ENCODE results near the gene RAB11B. TPM values are rescaled to one million over a fixed set of nuclear protein-coding genes. Genes with fewer than 3 reads are reported as not detected.

The RAB11B gene
- total RNA-seq, 4 donors from 2014 or later, result 76.2 to 181 (median 151) TPM

GRCh38 chr19:8445488-8446001, 55.4 kb downstream of the RAB11B start:
- Histone ChIP-seq H3K27ac (peak overlapping the region; percentile 88 to 97 (median 96)), H3K27me3 (no peaks in the 10 kb centered on the region), H3K36me3 (peaks cover 0 to 4% (median 0%) of the 10 kb centered on the region in 3 donors), H3K4me3 (peak overlapping the region; percentile 57 to 96 (median 94)), H3K9me3 (no peaks in the 10 kb centered on the region), H3K4me1 (peaks cover 0 to 46% (median 17%) of the 10 kb centered on the region in 4 donors)
- peak; percentile 43 to 73 (median 68) for DNase-seq
- TF ChIP-seq POLR2A (IDR thresholded peaks at IDR 0.05), result no peak

GRCh38 chr19:8446061-8446709, 56.0 kb downstream of the RAB11B start:
- Histone ChIP-seq H3K36me3 (peaks cover 0 to 4% (median 0%) of the 10 kb centered on the region in 3 donors), H3K9me3 (no peaks in the 10 kb centered on the region), H3K27me3 (no peaks in the 10 kb centered on the region), H3K27ac (peak overlapping the region in 3 of 4 donors; percentile 88 to 97 (median 95)), H3K4me1 (peaks cover 0 to 53% (median 17%) of the 10 kb centered on the region in 4 donors), H3K4me3 (peak overlapping the region; percentile 57 to 96 (median 94))
- no peak for TF ChIP-seq POLR2A (IDR thresholded peaks at IDR 0.05)
- TF ChIP-seq CTCF (IDR thresholded peaks at IDR 0.05), result no peak
- no peak for DNase-seq

GRCh38 chr19:8449830-8450229, 59.7 kb downstream of the RAB11B start:
- peaks cover 0 to 9% (median 0%) of the 10 kb centered on the region in 3 donors for H3K36me3 ChIP-seq
- DNase-seq, result no peak
- no peak overlapping the region for H3K4me3 ChIP-seq
- H3K9me3 ChIP-seq, result no peaks in the 10 kb centered on the region
- peaks cover 0 to 79% (median 24%) of the 10 kb centered on the region in 4 donors for H3K4me1 ChIP-seq
- H3K27ac ChIP-seq, result no peak overlapping the region
- TF ChIP-seq POLR2A (IDR thresholded peaks at IDR 0.05), result no peak
- no peak for TF ChIP-seq CTCF (IDR thresholded peaks at IDR 0.05)
- no peaks in the 10 kb centered on the region for H3K27me3 ChIP-seq

- no peak overlapping the region for H3K27ac ChIP-seq
- no peak for TF ChIP-seq POLR2A (IDR thresholded peaks at IDR 0.05)
- TF ChIP-seq CTCF (IDR thresholded peaks at IDR 0.05), result no peak
- H3K36me3 ChIP-seq, result peaks cover 0 to 14% (median 0%) of the 10 kb centered on the region in 3 donors
- no peaks in the 10 kb centered on the region for H3K27me3 ChIP-seq
- DNase-seq, result no peak
- peaks cover 0 to 77% (median 22%) of the 10 kb centered on the region in 4 donors for H3K4me1 ChIP-seq
- H3K4me3 ChIP-seq, result no peak overlapping the region
- H3K9me3 ChIP-seq, result no peaks in the 10 kb centered on the region
Observed at GRCh38 chr19:8451377-8451776, 61.2 kb downstream of the RAB11B start.

- Histone ChIP-seq H3K27ac (no peak overlapping the region), H3K4me3 (no peak overlapping the region), H3K4me1 (peaks cover 0 to 77% (median 19%) of the 10 kb centered on the region in 4 donors), H3K27me3 (no peaks in the 10 kb centered on the region), H3K9me3 (no peaks in the 10 kb centered on the region), H3K36me3 (peaks cover 0 to 15% (median 0%) of the 10 kb centered on the region in 3 donors)
- TF ChIP-seq CTCF (IDR thresholded peaks at IDR 0.05), result no peak
- no peak for TF ChIP-seq POLR2A (IDR thresholded peaks at IDR 0.05)
- DNase-seq, result no peak
Observed at GRCh38 chr19:8451885-8452284, 61.7 kb downstream of the RAB11B start.

- H3K4me3 ChIP-seq, result no peak overlapping the region
- no peak for DNase-seq
- TF ChIP-seq POLR2A (IDR thresholded peaks at IDR 0.05) (no peak), CTCF (IDR thresholded peaks at IDR 0.05) (no peak)
- H3K4me1 ChIP-seq, result peaks cover 0 to 75% (median 16%) of the 10 kb centered on the region in 4 donors
- H3K27me3 ChIP-seq, result no peaks in the 10 kb centered on the region
- no peaks in the 10 kb centered on the region for H3K9me3 ChIP-seq
- H3K27ac ChIP-seq, result no peak overlapping the region
- peaks cover 0 to 20% (median 0%) of the 10 kb centered on the region in 3 donors for H3K36me3 ChIP-seq
Observed at GRCh38 chr19:8452446-8453123, 62.4 kb downstream of the RAB11B start.

Data from Peyer's patch (tissue), 4 donors.